DND-41 (cell line): ENCODE measurements around the gene ABCE1.
A peak's percentile ranks its signal among the peaks of the same experiment; 100 is the strongest.

ENCODE experiments used
- ATAC-seq: fragments of 200-7000 bp; cut with Tn5 transposase; 3 replicates; pipeline ENCODE4 v1.9.1; 2021; ENCODE audit warnings: low read depth; ENCODE audit not compliant: insufficient read depth
- DNase-seq: peaks from one replicate; pipeline ENCODE4 v3.0.0-alpha.2; 2020
- H2AFZ ChIP-seq: 2 replicates; pipeline ENCODE4 v1.6.0; 2012; ENCODE audit warnings: low read depth, low read length
- H3K27ac ChIP-seq: 2 replicates; pipeline ENCODE4 v1.5.1; 2012; ENCODE audit warnings: low read length, inconsistent platforms
- H3K27me3 ChIP-seq: fragments of 200-600 bp; sonication (generic); 2 replicates; pipeline ENCODE4 v1.6.0; 2012; ENCODE audit warnings: low read length, mild to moderate bottlenecking, inconsistent platforms; ENCODE audit not compliant: insufficient read depth, poor library complexity
- H3K36me3 ChIP-seq: 2 replicates; pipeline ENCODE4 v1.5.1; 2012; ENCODE audit warnings: low read length, inconsistent platforms; ENCODE audit not compliant: insufficient read depth
- H3K4me1 ChIP-seq: 2 replicates; pipeline ENCODE4 v1.5.1; 2012; ENCODE audit warnings: mild to moderate bottlenecking, low read length; ENCODE audit not compliant: insufficient read depth
- H3K4me2 ChIP-seq: 2 replicates; pipeline ENCODE4 v1.6.0; 2012; ENCODE audit warnings: mild to moderate bottlenecking, moderate library complexity, low read length, inconsistent platforms; ENCODE audit not compliant: insufficient read depth
- H3K4me3 ChIP-seq, 2 experiments: fragments of 200-600 bp in 1 of 2; shearing (Covaris generic) in 1 of 2; 2 replicates each; pipeline ENCODE4 v1.5.1; 2012 to 2016; ENCODE audit warnings: inconsistent platforms in 2 of 2, low read length in 2 of 2, mild to moderate bottlenecking in 2 of 2, low read depth in 1 of 2, moderate library complexity in 1 of 2
- H3K79me2 ChIP-seq: 2 replicates; pipeline ENCODE4 v1.6.0; 2012; ENCODE audit warnings: low read length, inconsistent platforms; ENCODE audit not compliant: insufficient read depth
- H3K9ac ChIP-seq: 2 replicates; pipeline ENCODE4 v1.6.0; 2012; ENCODE audit warnings: low read depth, mild to moderate bottlenecking, inconsistent platforms, low read length, moderate library complexity
- H3K9me3 ChIP-seq: 2 replicates; pipeline ENCODE4 v1.5.1; 2012; ENCODE audit warnings: low read length, moderate library complexity, mild to moderate bottlenecking, inconsistent platforms; ENCODE audit not compliant: insufficient read depth, severe bottlenecking
- H4K20me1 ChIP-seq: 2 replicates; pipeline ENCODE4 v1.6.0; 2012; ENCODE audit warnings: low read length; ENCODE audit not compliant: insufficient read depth
- EZH2 ChIP-seq: IDR thresholded peaks from 3 replicates; pipeline ENCODE4 v1.6.1; 2012; ENCODE audit warnings: borderline replicate concordance, low read depth, mild to moderate bottlenecking, moderate library complexity, low read length, inconsistent platforms; ENCODE audit not compliant: severe bottlenecking
- TF ChIP-seq, protein P1 (sequence below): IDR thresholded peaks from 2 replicates; pipeline ENCODE4 v1.5.1; 2012; ENCODE audit warnings: borderline replicate concordance, low read length, moderate library complexity, mild to moderate bottlenecking; ENCODE audit not compliant: poor library complexity, severe bottlenecking; ENCODE audit errors: extremely low read depth

The ABCE1 gene

DNA sequence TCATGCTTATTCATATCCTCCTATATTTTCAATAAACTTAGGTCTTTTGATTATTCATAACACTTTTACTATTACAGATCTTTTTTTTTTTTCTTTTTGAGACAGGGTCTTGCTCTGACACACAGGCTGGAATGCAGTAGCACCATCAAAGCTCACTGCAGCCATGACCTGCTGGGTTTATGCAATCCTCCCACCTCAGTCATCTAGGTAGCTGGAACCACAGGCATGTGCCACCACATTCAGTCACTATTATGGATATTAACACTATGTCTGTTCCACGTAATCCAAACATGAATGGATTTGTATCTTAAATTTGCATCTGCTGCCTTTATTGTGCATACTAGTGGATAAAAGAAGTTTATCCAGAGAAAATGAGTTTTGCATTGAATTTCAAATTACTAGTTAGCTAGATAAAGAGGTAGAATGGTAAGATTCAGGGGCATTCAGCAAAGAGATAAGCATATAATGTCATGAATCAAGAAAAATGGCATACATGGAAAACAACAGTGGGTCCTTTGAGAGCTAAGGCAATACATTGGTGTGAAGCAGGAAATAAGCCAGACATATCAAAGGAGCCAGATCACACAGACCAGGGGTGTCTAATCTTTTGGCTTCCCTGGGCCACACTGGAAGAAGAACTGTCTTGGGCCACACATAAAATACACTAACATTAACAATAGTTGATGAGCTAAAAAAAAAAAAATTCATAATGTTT is 14.1 kb upstream of the ABCE1 start:
- DNase-seq (no peak), ATAC-seq (peak; percentile 74)
- Histone ChIP-seq H3K4me1 (no peaks in the 10 kb centered on the region), H3K36me3 (peaks cover 46% of the 10 kb centered on the region), H3K79me2 (peaks cover 61% of the 10 kb centered on the region), H3K27ac (no peak overlapping the region), H3K9me3 (no peaks in the 10 kb centered on the region), H2AFZ (no peak overlapping the region), H3K9ac (no peak overlapping the region), H3K4me2 (no peak overlapping the region), H3K4me3 (no peak overlapping the region), H3K27me3 (no peaks in the 10 kb centered on the region), H4K20me1 (no peaks in the 10 kb centered on the region)
- TF ChIP-seq, protein P1, sequence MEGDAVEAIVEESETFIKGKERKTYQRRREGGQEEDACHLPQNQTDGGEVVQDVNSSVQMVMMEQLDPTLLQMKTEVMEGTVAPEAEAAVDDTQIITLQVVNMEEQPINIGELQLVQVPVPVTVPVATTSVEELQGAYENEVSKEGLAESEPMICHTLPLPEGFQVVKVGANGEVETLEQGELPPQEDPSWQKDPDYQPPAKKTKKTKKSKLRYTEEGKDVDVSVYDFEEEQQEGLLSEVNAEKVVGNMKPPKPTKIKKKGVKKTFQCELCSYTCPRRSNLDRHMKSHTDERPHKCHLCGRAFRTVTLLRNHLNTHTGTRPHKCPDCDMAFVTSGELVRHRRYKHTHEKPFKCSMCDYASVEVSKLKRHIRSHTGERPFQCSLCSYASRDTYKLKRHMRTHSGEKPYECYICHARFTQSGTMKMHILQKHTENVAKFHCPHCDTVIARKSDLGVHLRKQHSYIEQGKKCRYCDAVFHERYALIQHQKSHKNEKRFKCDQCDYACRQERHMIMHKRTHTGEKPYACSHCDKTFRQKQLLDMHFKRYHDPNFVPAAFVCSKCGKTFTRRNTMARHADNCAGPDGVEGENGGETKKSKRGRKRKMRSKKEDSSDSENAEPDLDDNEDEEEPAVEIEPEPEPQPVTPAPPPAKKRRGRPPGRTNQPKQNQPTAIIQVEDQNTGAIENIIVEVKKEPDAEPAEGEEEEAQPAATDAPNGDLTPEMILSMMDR, result no peak
- TF ChIP-seq EZH2, result no peak

DNA sequence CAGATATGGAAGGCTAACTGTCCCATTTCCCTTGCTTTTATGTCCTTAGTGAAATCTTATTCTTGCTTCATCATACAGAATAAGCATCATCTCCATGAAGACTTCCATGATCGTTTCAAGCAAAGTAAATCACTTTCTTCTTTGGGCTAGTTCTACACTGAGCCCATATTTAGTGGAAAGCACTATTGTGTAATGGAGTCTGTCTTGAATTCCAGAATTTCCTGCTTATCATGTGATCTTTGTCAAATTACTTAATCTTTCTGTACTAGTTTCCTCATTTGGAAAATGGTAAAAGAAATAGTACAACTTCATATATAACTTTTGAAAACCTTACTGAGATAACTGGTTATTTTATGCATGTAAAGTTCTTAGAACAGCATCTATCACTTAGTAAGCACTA is 7.7 kb upstream of the ABCE1 start:
- Histone ChIP-seq H3K27ac (no peak overlapping the region), H3K9ac (no peak overlapping the region), H3K36me3 (peaks cover 84% of the 10 kb centered on the region), H3K4me2 (no peak overlapping the region), H3K27me3 (no peaks in the 10 kb centered on the region), H3K9me3 (peaks cover 5% of the 10 kb centered on the region), H3K4me3 (no peak overlapping the region), H3K4me1 (no peaks in the 10 kb centered on the region; the same call in 1 of the 2 replicates), H4K20me1 (no peaks in the 10 kb centered on the region), H3K79me2 (peaks cover 92% of the 10 kb centered on the region), H2AFZ (no peak overlapping the region)
- ATAC-seq (no peak), DNase-seq (no peak)
- no peak for TF ChIP-seq EZH2
- TF ChIP-seq, protein P1, result no peak

GRCh38 chr4:145093638-145094037 is 4.5 kb upstream of the ABCE1 start:
- H3K4me3 ChIP-seq, result no peak overlapping the region

More at GRCh38 chr4:145093638-145094037, 4.5 kb upstream of the ABCE1 start:
- peaks cover 5% of the 10 kb centered on the region for H3K9me3 ChIP-seq
- ATAC-seq (no peak), DNase-seq (no peak)
- peaks cover 64% of the 10 kb centered on the region for H3K36me3 ChIP-seq
- H3K27ac ChIP-seq, result no peak overlapping the region
- H3K4me1 ChIP-seq, result peaks cover 17% of the 10 kb centered on the region
- H4K20me1 ChIP-seq, result no peaks in the 10 kb centered on the region
- H2AFZ ChIP-seq, result no peak overlapping the region
- no peaks in the 10 kb centered on the region for H3K27me3 ChIP-seq
- no peak for TF ChIP-seq EZH2
- TF ChIP-seq, protein P1, result no peak
- no peak overlapping the region for H3K4me2 ChIP-seq
- no peak overlapping the region for H3K9ac ChIP-seq
- peaks cover 94% of the 10 kb centered on the region for H3K79me2 ChIP-seq
